Neutrophil (primary cell): ENCODE results near the gene RPL34.

Experiments used
- H3K27ac ChIP-seq: fragments of 200-600 bp; sonication (generic); 2 replicates; pipeline ENCODE4 v1.5.1; 2016; ENCODE audit warnings: mild to moderate bottlenecking, moderate library complexity
- H3K27me3 ChIP-seq: fragments of 200-600 bp; sonication (generic); 2 replicates; pipeline ENCODE4 v1.6.0; 2016; ENCODE audit warnings: mild to moderate bottlenecking
- H3K36me3 ChIP-seq: fragments of 200-600 bp; sonication (generic); 2 replicates; pipeline ENCODE4 v1.5.1; 2017
- H3K4me1 ChIP-seq, 2 experiments: fragments of 200-600 bp in 1 of 2; sonication (generic) in 1 of 2; 1 replicate in 1 of 2; 2 replicates in 1 of 2; pipeline versions ENCODE4 v1.5.1 to v1.6.1; 2013 to 2016; ENCODE audit warnings: low read depth in 1 of 2, low read length in 1 of 2, mild to moderate bottlenecking in 1 of 2, moderate library complexity in 1 of 2; ENCODE audit not compliant: control insufficient read depth in 1 of 2, insufficient read depth in 1 of 2
- H3K4me3 ChIP-seq, 2 experiments: fragments of 200-600 bp in 1 of 2; sonication (generic) in 1 of 2; 1 replicate in 1 of 2; 2 replicates in 1 of 2; pipeline ENCODE4 v1.5.1; 2013 to 2016; ENCODE audit warnings: low read depth in 1 of 2, low read length in 1 of 2, mild to moderate bottlenecking in 1 of 2, moderate library complexity in 1 of 2
- H3K9me3 ChIP-seq: fragments of 200-600 bp; sonication (generic); 2 replicates; pipeline ENCODE4 v1.5.1; 2016
- CTCF ChIP-seq: fragments of 200-600 bp; sonication (generic); IDR thresholded peaks from 2 replicates; pipeline ENCODE4 v1.5.1; 2016; ENCODE audit warnings: antibody characterized with exemption

RPL34 gene

GRCh38 chr4:108601106-108601505 is 19.3 kb upstream of the RPL34 start:
- Histone ChIP-seq H3K27me3 (no peaks in the 10 kb centered on the region), H3K9me3 (no peaks in the 10 kb centered on the region), H3K27ac (no peak overlapping the region), H3K36me3 (no peaks in the 10 kb centered on the region), H3K4me3 (no peak overlapping the region), H3K4me1 (no peaks in the 10 kb centered on the region)
- TF ChIP-seq CTCF: no peak

GRCh38 chr4:108601532-108601931 is 18.8 kb upstream of the RPL34 start:
- H3K9me3 ChIP-seq: no peaks in the 10 kb centered on the region
- TF ChIP-seq CTCF: no peak
- no peak overlapping the region for H3K4me3 ChIP-seq
- H3K4me1 ChIP-seq: no peaks in the 10 kb centered on the region
- no peak overlapping the region for H3K27ac ChIP-seq
- no peaks in the 10 kb centered on the region for H3K36me3 ChIP-seq
- no peaks in the 10 kb centered on the region for H3K27me3 ChIP-seq

GRCh38 chr4:108602163-108602562 is 18.2 kb upstream of the RPL34 start:
- Histone ChIP-seq H3K36me3 (no peaks in the 10 kb centered on the region), H3K27ac (no peak overlapping the region)

GRCh38 chr4:108607079-108607815 is 13.1 kb upstream of the RPL34 start:
- no peaks in the 10 kb centered on the region for H3K36me3 ChIP-seq
- TF ChIP-seq CTCF: no peak
- H3K4me1 ChIP-seq: no peaks in the 10 kb centered on the region
- H3K27me3 ChIP-seq: no peaks in the 10 kb centered on the region
- H3K27ac ChIP-seq: no peak overlapping the region
- no peak overlapping the region for H3K4me3 ChIP-seq
- H3K9me3 ChIP-seq: no peaks in the 10 kb centered on the region

More at GRCh38 chr4:108602163-108602562, 18.2 kb upstream of the RPL34 start:
- TF ChIP-seq CTCF: no peak
- H3K4me3 ChIP-seq: no peak overlapping the region
- H3K27me3 ChIP-seq: no peaks in the 10 kb centered on the region
- H3K9me3 ChIP-seq: no peaks in the 10 kb centered on the region
- H3K4me1 ChIP-seq: no peaks in the 10 kb centered on the region

- Histone ChIP-seq H3K4me3 (no peak overlapping the region), H3K4me1 (no peaks in the 10 kb centered on the region), H3K36me3 (no peaks in the 10 kb centered on the region), H3K27ac (no peak overlapping the region), H3K27me3 (no peaks in the 10 kb centered on the region), H3K9me3 (no peaks in the 10 kb centered on the region)
- no peak for TF ChIP-seq CTCF
Measured at GRCh38 chr4:108611365-108611764, 9.0 kb upstream of the RPL34 start.
